Neural progenitor cell (in vitro differentiated cells): ENCODE measurements around the gene MAPK4.

Experiments
- EZH2phosphoT487 ChIP-seq: fragments of 200-600 bp; sonication (generic); IDR thresholded peaks from 2 replicates; pipeline ENCODE4 v1.6.1; 2017; ENCODE audit warnings: antibody characterized with exemption
- TF ChIP-seq, protein P1 (sequence below): fragments of 200-600 bp; sonication (generic); IDR thresholded peaks from 2 replicates; pipeline ENCODE4 v1.5.1; 2017; ENCODE audit warnings: antibody characterized with exemption, mild to moderate bottlenecking

DNA sequence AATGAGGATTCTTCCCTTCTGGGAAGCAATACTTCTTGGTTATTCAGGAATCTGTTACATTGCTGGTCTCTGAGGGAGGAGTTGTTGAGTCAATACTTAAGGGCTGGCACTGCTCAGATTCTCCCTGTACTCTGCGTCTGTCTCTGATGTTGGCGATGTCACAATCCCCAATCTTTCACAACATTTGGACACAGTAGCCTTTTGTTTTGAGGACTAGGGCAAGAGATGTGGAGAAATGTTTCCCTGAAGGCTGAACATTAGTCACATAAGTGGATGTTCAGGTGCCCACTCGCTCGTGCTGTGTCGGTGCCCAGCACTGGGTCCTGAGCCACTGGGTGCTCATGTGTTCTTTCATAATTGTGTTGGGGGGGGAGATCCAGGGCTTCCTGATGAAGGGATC lies 55.0 kb downstream of the MAPK4 start:
- TF ChIP-seq EZH2phosphoT487, result no peak
- TF ChIP-seq, protein P1, sequence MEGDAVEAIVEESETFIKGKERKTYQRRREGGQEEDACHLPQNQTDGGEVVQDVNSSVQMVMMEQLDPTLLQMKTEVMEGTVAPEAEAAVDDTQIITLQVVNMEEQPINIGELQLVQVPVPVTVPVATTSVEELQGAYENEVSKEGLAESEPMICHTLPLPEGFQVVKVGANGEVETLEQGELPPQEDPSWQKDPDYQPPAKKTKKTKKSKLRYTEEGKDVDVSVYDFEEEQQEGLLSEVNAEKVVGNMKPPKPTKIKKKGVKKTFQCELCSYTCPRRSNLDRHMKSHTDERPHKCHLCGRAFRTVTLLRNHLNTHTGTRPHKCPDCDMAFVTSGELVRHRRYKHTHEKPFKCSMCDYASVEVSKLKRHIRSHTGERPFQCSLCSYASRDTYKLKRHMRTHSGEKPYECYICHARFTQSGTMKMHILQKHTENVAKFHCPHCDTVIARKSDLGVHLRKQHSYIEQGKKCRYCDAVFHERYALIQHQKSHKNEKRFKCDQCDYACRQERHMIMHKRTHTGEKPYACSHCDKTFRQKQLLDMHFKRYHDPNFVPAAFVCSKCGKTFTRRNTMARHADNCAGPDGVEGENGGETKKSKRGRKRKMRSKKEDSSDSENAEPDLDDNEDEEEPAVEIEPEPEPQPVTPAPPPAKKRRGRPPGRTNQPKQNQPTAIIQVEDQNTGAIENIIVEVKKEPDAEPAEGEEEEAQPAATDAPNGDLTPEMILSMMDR, result no peak
